ELF-1 (cell line): ENCODE data around the gene TMTC1.

Experiments
- DNase-seq: peaks from one replicate; pipeline ENCODE4 v3.0.0-alpha.2; 2016; ENCODE audit warnings: low read depth, low spot score

TMTC1 gene

GRCh38 chr12:29780084-29780483, 3.7 kb downstream of the TMTC1 start:
- DNase-seq: no peak

GRCh38 chr12:29778531-29778930, 5.2 kb downstream of the TMTC1 start:
- no peak for DNase-seq

- no peak for DNase-seq
Observed at GRCh38 chr12:29773076-29773475, 10.7 kb downstream of the TMTC1 start.

GRCh38 chr12:29771786-29772185, 12.0 kb downstream of the TMTC1 start:
- no peak for DNase-seq

- DNase-seq: no peak
Observed at GRCh38 chr12:29771165-29771564, 12.6 kb downstream of the TMTC1 start.

- no peak for DNase-seq
Observed at GRCh38 chr12:29769162-29769858, 14.4 kb downstream of the TMTC1 start.

- no peak for DNase-seq
Observed at GRCh38 chr12:29768372-29768771, 15.4 kb downstream of the TMTC1 start.

- DNase-seq: no peak
Observed at GRCh38 chr12:29763301-29763683, 20.4 kb downstream of the TMTC1 start.

- no peak for DNase-seq
Observed at GRCh38 chr12:29762637-29763300, 21.0 kb downstream of the TMTC1 start.

GRCh38 chr12:29759950-29760349, 23.8 kb downstream of the TMTC1 start:
- no peak for DNase-seq

- DNase-seq: no peak
Observed at GRCh38 chr12:29756741-29757390, 26.9 kb downstream of the TMTC1 start.

- no peak for DNase-seq
Observed at GRCh38 chr12:29754235-29755189, 29.2 kb downstream of the TMTC1 start.

- DNase-seq: no peak
Observed at GRCh38 chr12:29752121-29752520, 31.6 kb downstream of the TMTC1 start.

- DNase-seq: no peak
Observed at GRCh38 chr12:29751676-29752075, 32.1 kb downstream of the TMTC1 start.

- DNase-seq: no peak
Observed at GRCh38 chr12:29750928-29751220, 32.9 kb downstream of the TMTC1 start.

- DNase-seq: peak; percentile 74
Observed at GRCh38 chr12:29750131-29750927, 33.4 kb downstream of the TMTC1 start.

- no peak for DNase-seq
Observed at GRCh38 chr12:29744365-29744764, 39.4 kb downstream of the TMTC1 start.

GRCh38 chr12:29743801-29744200, 39.9 kb downstream of the TMTC1 start:
- DNase-seq: peak; percentile 30

- DNase-seq: no peak
Observed at GRCh38 chr12:29743077-29743476, 40.7 kb downstream of the TMTC1 start.

GRCh38 chr12:29742646-29743045, 41.1 kb downstream of the TMTC1 start:
- DNase-seq: no peak
